H4 (cell line): Measurements from ENCODE around the gene ABLIM1. TPM values are rescaled to one million over a fixed set of nuclear protein-coding genes. Genes with fewer than 3 reads are reported as not detected.

Source experiments
- DNase-seq: peaks from one replicate; pipeline ENCODE4 v3.0.0-alpha.2; 2015; ENCODE audit warnings: low spot score
- total RNA-seq: library from RNA; depleted of rRNA; stranded (reverse); fragments of >200 nt; shearing (Covaris generic); gene quantifications from 2 replicates; pipeline ENCODE4 v1.2.3, GENCODE V29; 2014

ABLIM1 gene
- total RNA-seq, 1 experiment from 2014 or later: 1.2 TPM

- no peak for DNase-seq
These were observed 139.4 kb downstream of the ABLIM1 start for GRCh38 chr10:114518401-114519305.

- no peak for DNase-seq
These were observed 140.5 kb downstream of the ABLIM1 start for GRCh38 chr10:114517368-114518250.

DNA sequence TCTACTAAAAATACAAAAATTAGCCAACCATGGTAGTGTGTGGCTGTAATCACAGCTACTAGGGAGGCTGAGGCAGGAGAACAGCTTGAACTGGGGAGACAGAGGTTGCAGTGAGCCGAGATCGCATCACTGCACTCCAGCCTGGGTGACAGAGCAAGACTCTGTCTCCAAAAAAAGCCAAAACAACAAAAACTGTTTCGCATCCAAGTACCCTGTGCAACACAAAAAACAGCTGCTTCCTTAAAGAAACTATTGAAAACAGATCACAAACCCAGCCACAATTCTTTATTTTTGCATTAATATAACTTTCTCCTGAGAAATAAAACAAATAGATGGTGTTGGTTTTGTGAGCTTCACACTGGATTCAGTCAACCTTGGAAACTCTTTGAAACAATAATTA, 141.7 kb downstream of the ABLIM1 start:
- DNase-seq: no peak

DNA sequence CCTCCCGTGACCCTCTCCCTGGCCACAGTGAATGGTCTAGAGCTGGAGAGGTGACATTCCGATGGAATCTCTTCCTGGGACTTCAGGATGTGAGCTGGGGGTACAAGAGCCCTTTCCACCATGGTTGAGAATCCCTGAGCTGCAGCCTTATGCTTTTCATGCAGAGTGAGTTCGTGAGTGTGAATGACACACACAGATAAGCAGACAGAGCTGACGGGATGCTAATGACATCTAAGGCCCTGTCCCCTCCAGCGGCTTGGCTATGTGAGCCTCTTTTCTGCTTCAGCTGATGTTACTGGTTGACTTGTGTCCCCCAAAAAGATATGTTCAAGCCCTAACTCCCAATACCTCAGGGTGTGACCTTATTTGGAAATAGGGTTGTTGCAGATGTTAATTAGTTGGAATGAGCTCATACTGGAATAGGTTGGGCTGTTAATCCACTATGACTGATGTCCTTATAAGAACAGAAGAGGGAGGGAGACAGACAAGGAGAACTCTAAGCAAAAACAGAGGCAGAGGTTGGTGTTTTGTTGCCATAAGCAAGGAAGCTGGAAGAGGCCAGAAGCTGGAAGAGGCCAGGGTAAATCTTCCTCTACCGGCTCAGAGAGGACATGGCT, 142.7 kb downstream of the ABLIM1 start:
- DNase-seq: no peak

- DNase-seq: no peak
These were observed 144.7 kb downstream of the ABLIM1 start for GRCh38 chr10:114513381-114513792.

- DNase-seq: no peak
These were observed 146.2 kb downstream of the ABLIM1 start for GRCh38 chr10:114511881-114512280.

DNA sequence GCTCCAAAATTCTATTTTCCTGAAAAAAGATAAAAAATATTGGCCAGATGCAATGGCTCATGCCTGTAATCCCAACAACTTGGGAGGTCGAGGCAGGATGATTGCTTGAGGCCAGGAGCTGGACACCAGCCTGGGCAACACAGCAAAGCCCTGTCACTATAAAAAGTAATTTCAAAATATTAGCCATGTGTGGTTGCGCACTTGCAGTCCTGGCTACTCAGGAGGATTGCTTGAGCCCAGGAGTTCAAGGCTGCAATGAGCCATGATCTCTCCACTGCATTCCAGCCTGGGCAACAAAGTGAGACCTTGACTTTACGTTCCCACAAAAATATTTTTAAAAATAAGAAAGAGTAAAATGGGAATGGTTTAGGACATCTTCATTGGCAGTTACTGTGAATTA, 149.7 kb downstream of the ABLIM1 start:
- no peak for DNase-seq

- no peak for DNase-seq
These were observed 150.6 kb downstream of the ABLIM1 start for GRCh38 chr10:114507449-114507848.

DNA sequence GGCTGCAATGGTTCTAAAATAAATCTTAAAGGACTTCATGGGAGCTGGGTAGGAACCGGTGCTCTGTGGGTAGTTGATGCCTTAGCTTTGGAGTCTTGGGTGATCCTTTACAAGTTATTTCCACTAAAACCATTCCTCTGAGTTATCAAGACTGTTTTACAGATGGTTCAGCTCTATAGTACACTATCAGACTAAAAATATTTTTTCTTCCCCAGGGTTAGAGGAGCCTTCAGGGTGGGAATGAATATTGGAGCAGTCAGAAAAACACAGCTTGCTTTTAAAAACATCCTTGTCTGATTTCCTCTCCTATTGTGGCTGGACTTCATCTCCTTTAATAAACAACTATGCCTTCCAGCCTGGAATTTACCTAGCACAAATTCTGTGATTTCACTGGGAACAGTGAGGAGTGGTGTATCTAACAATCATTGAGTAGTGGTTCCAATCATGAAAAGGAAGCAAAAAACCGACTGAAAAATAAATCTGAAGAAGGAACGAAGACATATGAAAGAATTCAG, 151.1 kb downstream of the ABLIM1 start:
- no peak for DNase-seq

GRCh38 chr10:114504769-114505579, 153.1 kb downstream of the ABLIM1 start:
- peak; percentile 57 for DNase-seq

DNA sequence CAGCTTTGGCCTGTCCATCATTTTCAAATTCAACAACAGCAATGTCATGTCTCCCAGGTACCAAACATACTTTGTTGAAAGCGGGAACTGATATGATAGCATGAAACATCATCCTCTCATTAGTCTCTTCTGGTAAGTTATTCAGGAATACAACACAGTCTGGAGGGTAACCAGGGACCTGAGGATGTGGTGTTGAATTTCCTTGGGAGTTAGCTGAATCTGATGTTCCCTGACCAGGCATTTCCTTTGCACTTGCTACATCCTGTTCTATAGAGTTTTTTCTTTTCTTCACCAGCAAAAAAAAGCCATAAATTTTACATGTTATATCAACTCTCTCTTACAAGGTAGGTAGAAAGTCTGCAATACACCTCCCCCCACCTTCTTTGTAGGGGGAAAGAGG, 156.0 kb downstream of the ABLIM1 start:
- no peak for DNase-seq

- DNase-seq: no peak
These were observed 156.4 kb downstream of the ABLIM1 start for GRCh38 chr10:114501650-114502049.

- DNase-seq: no peak
These were observed 157.4 kb downstream of the ABLIM1 start for GRCh38 chr10:114500643-114501042.

DNA sequence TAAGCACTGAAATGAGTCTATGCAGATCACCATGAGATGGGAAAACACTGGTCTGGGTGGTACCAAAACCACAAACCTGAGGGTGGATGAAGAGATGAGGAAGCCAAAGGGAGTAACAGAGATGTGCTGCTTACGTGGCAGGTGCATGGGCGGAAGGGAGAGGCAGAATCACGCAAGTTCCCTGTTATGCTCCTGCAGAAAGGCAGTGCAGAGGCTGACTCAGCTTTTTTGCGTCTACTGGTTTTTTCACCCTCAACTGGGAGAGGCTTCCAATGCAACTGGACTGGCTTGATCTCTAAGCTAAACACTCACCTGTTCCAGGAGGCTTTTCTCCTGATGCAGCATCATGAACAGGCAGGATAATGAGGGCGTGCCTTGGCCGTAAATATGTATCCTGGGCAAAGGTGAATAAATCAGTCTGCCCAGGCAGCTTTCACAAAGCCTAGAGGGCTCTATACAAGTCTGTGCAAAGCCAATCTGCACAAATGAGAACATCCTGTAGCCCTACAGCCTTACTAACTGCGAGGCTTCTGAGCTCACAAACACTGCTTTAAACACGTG, 158.4 kb downstream of the ABLIM1 start:
- no peak for DNase-seq

DNA sequence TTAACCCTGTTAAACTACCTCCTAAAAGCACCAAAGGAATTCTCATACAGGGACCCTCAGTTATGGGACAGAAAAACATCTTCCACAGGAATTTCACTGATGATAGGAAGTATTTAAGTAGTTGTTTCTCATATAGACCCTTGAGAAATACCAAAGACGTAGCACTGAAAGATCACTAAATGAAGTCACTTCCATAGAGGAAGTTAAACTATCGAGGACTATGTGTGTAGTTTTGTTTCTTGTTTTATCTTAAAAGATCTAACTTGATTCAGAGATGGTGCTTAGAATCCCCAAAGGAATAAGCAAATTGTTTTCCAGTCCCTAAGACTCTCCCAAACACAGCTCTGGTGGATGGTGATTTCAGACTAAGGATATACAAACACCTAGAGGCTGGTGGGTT, 159.0 kb downstream of the ABLIM1 start:
- no peak for DNase-seq

GRCh38 chr10:114498413-114499111, 159.5 kb downstream of the ABLIM1 start:
- DNase-seq: no peak

DNA sequence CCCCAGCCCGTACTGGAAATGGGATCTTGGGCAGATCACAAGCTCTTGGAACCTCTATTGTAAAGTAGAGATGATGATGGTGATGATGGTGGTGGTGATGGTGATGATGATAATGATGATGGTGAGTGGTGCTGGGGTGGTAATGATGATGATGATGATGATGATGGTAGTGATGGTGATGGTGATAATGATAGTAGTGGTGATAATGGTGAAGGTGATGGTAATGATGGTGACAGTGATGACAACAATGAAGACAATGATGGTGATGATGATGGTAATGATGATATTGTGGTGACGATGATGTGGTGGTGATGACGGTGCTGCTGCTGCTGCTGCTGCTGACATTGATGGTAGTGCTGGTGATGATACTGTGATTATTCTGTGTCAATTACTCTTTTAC, 162.8 kb downstream of the ABLIM1 start:
- no peak for DNase-seq

DNA sequence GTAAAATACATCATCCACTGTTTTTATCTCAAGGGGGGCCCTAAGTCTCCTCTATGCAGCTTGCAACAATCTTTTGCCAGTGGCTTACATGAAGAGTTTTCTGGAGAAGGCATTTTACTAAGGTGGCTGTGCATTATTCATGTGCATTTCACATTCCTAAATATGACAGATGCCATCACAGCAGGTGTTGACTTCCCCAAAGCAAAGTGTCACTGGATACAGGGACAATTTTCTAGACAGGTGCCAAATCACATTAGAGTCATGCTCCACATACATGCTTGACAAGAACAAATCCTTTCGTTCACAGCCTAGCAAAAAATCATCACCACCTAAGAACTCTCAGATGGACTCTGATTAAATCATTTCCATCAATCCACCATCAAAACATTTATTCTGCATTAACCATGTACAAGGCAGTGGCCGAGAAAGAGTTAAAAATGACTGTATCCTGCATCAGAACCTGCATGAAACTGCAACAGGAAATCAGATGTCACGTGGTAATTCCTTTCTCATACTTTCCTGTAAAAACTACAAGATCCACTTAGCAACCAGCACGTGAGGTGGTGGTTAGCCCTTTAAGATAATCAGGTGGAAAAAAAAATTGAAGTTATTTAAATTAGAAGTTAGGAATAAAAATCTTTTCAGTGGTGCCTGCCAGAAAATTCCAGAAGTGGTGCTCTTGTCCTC, 165.6 kb downstream of the ABLIM1 start:
- DNase-seq: no peak

DNA sequence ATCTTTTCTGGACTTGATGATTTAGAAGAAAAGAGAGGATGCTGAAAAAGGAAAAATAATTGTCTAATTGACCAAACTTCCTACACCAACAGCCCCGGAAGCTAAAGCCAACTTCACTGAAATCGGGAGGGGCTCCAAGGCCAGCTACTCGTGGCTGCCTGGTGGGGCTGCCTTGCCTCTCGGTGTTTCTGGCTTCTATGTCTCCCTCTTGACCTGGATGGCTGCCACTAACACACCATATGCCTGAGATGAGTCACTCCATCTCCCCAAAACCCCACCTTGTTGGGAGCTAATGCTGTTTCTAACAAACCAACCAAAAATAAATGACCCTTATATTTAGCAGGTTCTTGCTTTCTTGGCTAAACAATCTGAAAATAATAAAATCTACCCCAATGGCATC, 166.1 kb downstream of the ABLIM1 start:
- no peak for DNase-seq

- DNase-seq: no peak
These were observed 166.7 kb downstream of the ABLIM1 start for GRCh38 chr10:114491419-114491818.
